OCI-LY3 (cell line): Measurements from ENCODE around the gene RTN4R.

ENCODE experiments used
- EZH2phosphoT487 ChIP-seq: fragments of 200-600 bp; shearing (Covaris generic); IDR thresholded peaks from 2 replicates; pipeline ENCODE4 v1.6.1; 2018; ENCODE audit warnings: antibody characterized with exemption, mixed run types, low read depth
- TF ChIP-seq, protein P1 (sequence below): fragments of 200-600, 300-600 bp; sonication (generic); IDR thresholded peaks from 2 replicates; pipeline ENCODE4 v1.5.1; 2014; ENCODE audit warnings: antibody characterized with exemption, low read length, low read depth

DNA sequence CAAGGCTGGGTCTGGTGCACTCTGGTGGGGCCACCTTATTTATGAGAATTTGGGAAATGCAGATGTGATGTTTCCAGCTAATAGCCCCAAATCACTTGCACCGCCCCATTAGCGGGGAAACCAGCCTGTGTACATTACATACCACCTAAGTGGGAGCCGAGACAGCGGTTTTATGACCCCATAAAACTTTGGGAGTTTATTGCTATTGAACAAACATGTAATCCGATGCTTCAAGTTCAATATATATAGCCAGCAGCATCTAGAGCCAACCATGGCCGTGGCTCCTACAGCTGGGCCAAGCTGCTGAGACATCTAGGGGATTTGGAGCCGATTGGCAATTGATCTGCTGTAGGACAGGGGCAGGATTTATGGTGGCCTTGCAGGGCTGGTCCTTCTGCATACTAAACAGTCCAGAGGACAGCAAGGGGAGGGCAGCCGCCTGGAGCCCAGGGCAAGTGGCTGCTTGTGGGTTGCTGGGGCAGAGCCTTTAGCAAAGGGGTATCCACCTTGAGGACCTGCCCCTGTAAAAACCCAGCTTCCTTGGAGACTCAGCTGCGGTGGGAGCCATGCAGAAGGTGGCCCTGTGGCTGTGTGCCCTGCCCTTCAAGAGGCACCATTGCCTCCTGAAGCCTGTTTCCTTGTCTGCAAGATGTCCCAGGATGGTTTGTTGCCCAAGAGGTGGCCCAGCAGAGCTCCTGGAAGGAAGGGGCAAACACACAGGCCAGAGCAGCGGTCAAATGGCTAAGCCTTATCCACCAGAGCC, 69.4 kb downstream of the RTN4R start:
- TF ChIP-seq, protein P1, sequence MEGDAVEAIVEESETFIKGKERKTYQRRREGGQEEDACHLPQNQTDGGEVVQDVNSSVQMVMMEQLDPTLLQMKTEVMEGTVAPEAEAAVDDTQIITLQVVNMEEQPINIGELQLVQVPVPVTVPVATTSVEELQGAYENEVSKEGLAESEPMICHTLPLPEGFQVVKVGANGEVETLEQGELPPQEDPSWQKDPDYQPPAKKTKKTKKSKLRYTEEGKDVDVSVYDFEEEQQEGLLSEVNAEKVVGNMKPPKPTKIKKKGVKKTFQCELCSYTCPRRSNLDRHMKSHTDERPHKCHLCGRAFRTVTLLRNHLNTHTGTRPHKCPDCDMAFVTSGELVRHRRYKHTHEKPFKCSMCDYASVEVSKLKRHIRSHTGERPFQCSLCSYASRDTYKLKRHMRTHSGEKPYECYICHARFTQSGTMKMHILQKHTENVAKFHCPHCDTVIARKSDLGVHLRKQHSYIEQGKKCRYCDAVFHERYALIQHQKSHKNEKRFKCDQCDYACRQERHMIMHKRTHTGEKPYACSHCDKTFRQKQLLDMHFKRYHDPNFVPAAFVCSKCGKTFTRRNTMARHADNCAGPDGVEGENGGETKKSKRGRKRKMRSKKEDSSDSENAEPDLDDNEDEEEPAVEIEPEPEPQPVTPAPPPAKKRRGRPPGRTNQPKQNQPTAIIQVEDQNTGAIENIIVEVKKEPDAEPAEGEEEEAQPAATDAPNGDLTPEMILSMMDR, result no peak
- no peak for TF ChIP-seq EZH2phosphoT487
